Breast epithelium (tissue), 4 donors: ENCODE results near the gene MEX3A. TPM values are rescaled to one million over a fixed set of nuclear protein-coding genes. Genes with fewer than 3 reads are reported as not detected.

Experiments used
- DNase-seq, 2 donors: peaks; one replicate each; pipeline ENCODE4 v3.0.0-alpha.2; 2019; ENCODE audit warnings: low spot score in 2 of 2
- H3K27ac ChIP-seq, 2 donors: fragments of 200-600 bp; sonication (generic) in 1 of 2; one replicate each; pipeline ENCODE4 v1.5.1; 2016 to 2019; ENCODE audit warnings: mild to moderate bottlenecking in 1 of 2
- H3K27me3 ChIP-seq, 2 donors: fragments of 200-600 bp; sonication (generic) in 1 of 2; one replicate each; pipeline versions ENCODE4 v1.5.1 to v1.6.0; 2017 to 2019; ENCODE audit warnings: control low read depth in 1 of 2, mild to moderate bottlenecking in 1 of 2
- H3K36me3 ChIP-seq: fragments of 200-600 bp; one replicate; pipeline ENCODE4 v1.5.1; 2019
- H3K4me1 ChIP-seq, 2 donors: fragments of 200-600 bp; sonication (generic); one replicate each; pipeline ENCODE4 v1.5.1; 2016 to 2019; ENCODE audit warnings: control low read depth in 1 of 2
- H3K4me3 ChIP-seq, 3 donors: fragments of 200-600 bp; sonication (generic); 1 replicate in 2 of 3; 2 replicates in 1 of 3; pipeline ENCODE4 v1.5.1; 2016 to 2019; ENCODE audit warnings: mild to moderate bottlenecking in 3 of 3, moderate library complexity in 2 of 3
- H3K9me3 ChIP-seq, 2 donors: fragments of 200-600 bp; sonication (generic) in 1 of 2; one replicate each; pipeline ENCODE4 v1.5.1; 2016 to 2019; ENCODE audit warnings: control low read depth in 1 of 2
- CTCF ChIP-seq, 3 donors: fragments of 450-650 bp; IDR thresholded peaks; one replicate each; pipeline ENCODE4 v1.5.1; 2016 to 2017; ENCODE audit warnings: antibody characterized with exemption in 3 of 3, mild to moderate bottlenecking in 3 of 3, moderate library complexity in 3 of 3
- POLR2A ChIP-seq: fragments of 450-650 bp; IDR thresholded peaks from one replicate; pipeline ENCODE4 v1.6.1; 2016; ENCODE audit warnings: antibody characterized with exemption, mild to moderate bottlenecking, moderate library complexity
- POLR2AphosphoS5 ChIP-seq, 3 donors: sonication (generic); formaldehyde crosslinking; IDR thresholded peaks; one replicate each; pipeline ENCODE4 v1.6.1; 2017; ENCODE audit warnings: antibody characterized with exemption in 3 of 3
- intact Hi-C: fragments of 100-400 bp; cut with DNase I; formaldehyde crosslinking; loops from one replicate; pipeline ENCODE4 v1.15.1; 2023; ENCODE audit warnings: low total_unique reads
- total RNA-seq, 3 donors: library from RNA; depleted of rRNA; stranded (reverse); fragments of >200 nt; gene quantifications; one replicate each; pipeline ENCODE4 v1.1.0, GENCODE V29; 2016

Gene MEX3A
- total RNA-seq, 3 donors from 2014 or later: 0.32 to 1.3 (median 1.3) TPM

DNA sequence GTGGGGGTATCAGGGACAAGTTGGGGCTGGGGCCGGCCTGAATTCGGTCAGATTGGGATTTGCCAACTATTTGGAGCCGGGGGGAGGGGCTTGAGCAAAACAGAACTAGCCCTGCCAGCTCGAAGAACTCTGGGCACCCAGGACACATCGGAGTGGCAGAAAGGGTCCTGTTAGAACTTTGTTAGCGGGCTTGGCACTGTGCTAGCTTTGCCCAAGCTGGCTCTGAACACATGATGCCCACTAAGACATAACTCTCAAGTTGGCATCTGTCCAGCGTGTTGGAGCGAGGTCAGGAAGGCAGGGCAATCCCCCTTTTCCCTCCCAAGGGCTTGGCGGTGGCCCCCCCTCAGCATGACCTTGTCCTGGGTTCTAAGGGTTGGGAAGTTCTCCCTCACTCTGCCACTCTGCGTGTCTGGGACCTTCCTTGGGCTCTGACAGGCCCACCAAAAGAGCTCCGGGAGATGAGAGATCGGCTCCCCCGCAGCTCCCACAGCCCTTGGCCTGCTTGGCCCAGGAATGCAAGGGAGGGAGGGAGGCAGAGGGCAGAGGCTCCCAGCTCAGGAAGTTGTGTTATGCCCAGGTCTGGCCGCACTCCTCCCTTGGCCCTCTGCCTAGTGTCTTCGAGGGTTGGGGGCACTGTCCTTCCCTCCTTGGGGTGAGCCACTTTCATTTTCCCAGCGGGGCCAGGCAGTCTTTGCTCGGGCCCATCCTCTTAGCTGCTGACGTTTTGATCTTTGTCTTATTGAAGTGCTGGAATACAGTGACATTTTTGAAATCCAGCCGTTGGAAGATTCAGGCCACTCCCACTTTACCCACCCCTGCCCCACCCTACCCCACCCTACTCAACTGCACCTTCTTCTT is 33.5 kb upstream of the MEX3A start:
- peak; percentile 75 to 76 for DNase-seq
- intact Hi-C loops: no loop called here
- Histone ChIP-seq H3K9me3 (no peaks in the 10 kb centered on the region), H3K36me3 (no peaks in the 10 kb centered on the region), H3K4me1 (peaks cover 3 to 28% of the 10 kb centered on the region in 2 donors), H3K4me3 (peak overlapping the region; percentile 95 to 100 (median 98)), H3K27ac (peak overlapping the region; percentile 97 to 98), H3K27me3 (no peaks in the 10 kb centered on the region)
- TF ChIP-seq CTCF (IDR thresholded peaks at IDR 0.05) (no peak), POLR2AphosphoS5 (IDR thresholded peaks at IDR 0.05) (peak; percentile 69 to 81 (median 72))

- peaks cover 2 to 24% of the 10 kb centered on the region in 2 donors for H3K4me1 ChIP-seq
- TF ChIP-seq POLR2A (no peak), POLR2AphosphoS5 (IDR thresholded peaks at IDR 0.05) (peak in 1 of 3 donors; percentile 70)
- peak overlapping the region; percentile 95 to 100 (median 98) for H3K4me3 ChIP-seq
- H3K9me3 ChIP-seq: no peaks in the 10 kb centered on the region
- H3K27ac ChIP-seq: peak overlapping the region; percentile 97 to 98
- intact Hi-C loops: no loop called here
- no peaks in the 10 kb centered on the region for H3K27me3 ChIP-seq
- no peak for DNase-seq
- no peaks in the 10 kb centered on the region for H3K36me3 ChIP-seq
Measured at GRCh38 chr1:156114919-156115513, 32.8 kb upstream of the MEX3A start.

GRCh38 chr1:156114101-156114918 is 32.0 kb upstream of the MEX3A start, which contains the start of gene LMNA:
Gene LMNA (plus strand): TSS chr1:156114711. CDS start chr1:156114919, 208 bp downstream.
- TF ChIP-seq CTCF (IDR thresholded peaks at IDR 0.05) (no peak), POLR2AphosphoS5 (IDR thresholded peaks at IDR 0.05) (peak; percentile 81 to 96 (median 95)), POLR2A (peak; percentile 97)
- Histone ChIP-seq H3K4me1 (peaks cover 0 to 17% of the 10 kb centered on the region in 2 donors), H3K9me3 (no peaks in the 10 kb centered on the region), H3K36me3 (no peaks in the 10 kb centered on the region), H3K27ac (peak within 1 kb of the TSS; percentile 97 to 98), H3K27me3 (no peaks in the 10 kb centered on the region), H3K4me3 (peak within 1 kb of the TSS; percentile 95 to 100 (median 98))
- peak; percentile 94 to 95 for DNase-seq
- intact Hi-C loops: no loop called here

DNA sequence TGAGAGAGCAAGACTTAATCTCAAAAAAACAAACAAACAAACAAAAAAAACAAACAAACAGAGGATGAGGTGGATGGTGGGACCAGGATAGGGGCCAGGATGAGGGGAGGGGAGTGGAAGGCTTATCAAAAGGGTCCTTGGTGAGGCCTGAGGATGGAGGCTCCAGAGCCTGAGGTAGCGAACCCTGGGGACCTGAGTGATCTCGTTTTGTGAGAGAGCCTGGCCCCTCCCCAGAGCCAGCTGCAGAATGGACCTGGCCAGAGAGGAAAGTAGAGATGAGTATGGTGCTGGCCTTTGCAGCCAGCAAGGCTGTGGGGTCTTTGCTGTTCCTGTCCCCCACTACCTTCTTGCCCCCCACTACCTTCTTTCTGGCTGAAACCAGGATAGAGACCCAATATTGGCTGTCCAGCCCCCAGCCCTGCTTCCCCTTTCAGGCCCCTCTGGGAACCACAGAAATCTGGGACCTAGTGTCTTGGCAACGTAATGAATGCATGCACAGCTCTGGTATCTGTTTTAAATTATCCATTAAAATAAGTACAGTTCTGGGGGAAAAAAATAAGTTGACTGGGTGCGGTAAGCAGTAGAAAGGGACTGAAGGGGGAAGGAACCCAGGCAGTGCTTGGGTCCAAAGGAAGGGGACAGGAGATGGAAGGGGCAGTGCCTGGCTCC is 31.2 kb upstream of the MEX3A start:
- Histone ChIP-seq H3K27me3 (no peaks in the 10 kb centered on the region), H3K4me1 (peaks cover 0 to 9% of the 10 kb centered on the region in 2 donors), H3K4me3 (peak overlapping the region; percentile 95 to 100 (median 98)), H3K27ac (peak overlapping the region; percentile 97 to 98), H3K9me3 (no peaks in the 10 kb centered on the region), H3K36me3 (no peaks in the 10 kb centered on the region)
- TF ChIP-seq CTCF (IDR thresholded peaks at IDR 0.05) (no peak), POLR2AphosphoS5 (IDR thresholded peaks at IDR 0.05) (no peak), POLR2A (no peak)
- intact Hi-C loops: no loop called here
- DNase-seq: no peak
